ENCODE data around the gene MAP7D1. TPM values are rescaled to one million over a fixed set of nuclear protein-coding genes. Genes with fewer than 3 reads are reported as not detected.

Gene MAP7D1
- total RNA-seq, 1 experiment from 2014 or later = 49.9 TPM

GRCh38 chr1:36111151-36111550 is 44.8 kb upstream of the MAP7D1 start:
- Histone ChIP-seq H3K27me3 (ENCODE audit: insufficient read depth, low read length) (no peaks in the 10 kb centered on the region), H3K56ac (ENCODE audit: insufficient read length, low read depth, low read length) (no peak overlapping the region)
- WGBS (ENCODE audit: extremely low coverage, insufficient read length, low lambda C conversion rate) = no CpG with 5 or more reads among the region's 4 CpGs

More at GRCh38 chr1:36111151-36111550, 44.8 kb upstream of the MAP7D1 start:
- H4K8ac ChIP-seq (replicated peaks; ENCODE audit: insufficient read length, low read depth, low read length) = no peak overlapping the region
- H3K14ac ChIP-seq (ENCODE audit: insufficient read depth, low read length) = no peak overlapping the region
- H3K4me1 ChIP-seq (ENCODE audit: insufficient read depth, low read length) = no peaks in the 10 kb centered on the region
- no peak overlapping the region for H2BK12ac ChIP-seq (ENCODE audit: insufficient read length, low read depth, low read length)
- Mint-ChIP-seq H3K27me3 (ENCODE audit: low read depth) (no peaks in the 10 kb centered on the region; the same call in none of the 2 replicates), H3K4me1 (peaks cover 0 to 15% of the 10 kb centered on the region in 2 experiments; a peak in 3 of 4 replicates), H3K27ac (no peak overlapping the region), H3K9me3 (no peaks in the 10 kb centered on the region), H3K36me3 (ENCODE audit: insufficient read depth in 1 of 3, low read depth in 3 of 3) (no peaks in the 10 kb centered on the region), H3K4me3 (no peak overlapping the region)
- no peaks in the 10 kb centered on the region for H3K23me2 ChIP-seq (ENCODE audit: insufficient read length, low read depth, low read length, poor library complexity, severe bottlenecking)
- H2AFZ ChIP-seq (ENCODE audit: low read length) = no peak overlapping the region
- no peak overlapping the region for H4K5ac ChIP-seq (ENCODE audit: insufficient read length, low read depth, low read length)
- H2AK5ac ChIP-seq (ENCODE audit: insufficient read length, low read length) = no peak overlapping the region
- no peak overlapping the region for H2BK20ac ChIP-seq (ENCODE audit: low read depth, low read length, poor library complexity, severe bottlenecking)
- no peak overlapping the region for H2BK120ac ChIP-seq (ENCODE audit: low read depth, low read length, poor library complexity, severe bottlenecking)
- no peaks in the 10 kb centered on the region for H3K79me2 ChIP-seq (ENCODE audit: insufficient read depth, low read length)
- no peaks in the 10 kb centered on the region for H3K9me3 ChIP-seq (ENCODE audit: control insufficient read depth, low read depth, low read length)
- no peak overlapping the region for H3K9ac ChIP-seq (ENCODE audit: extremely low read depth, insufficient read length, low read length)
- TF ChIP-seq, protein P1, sequence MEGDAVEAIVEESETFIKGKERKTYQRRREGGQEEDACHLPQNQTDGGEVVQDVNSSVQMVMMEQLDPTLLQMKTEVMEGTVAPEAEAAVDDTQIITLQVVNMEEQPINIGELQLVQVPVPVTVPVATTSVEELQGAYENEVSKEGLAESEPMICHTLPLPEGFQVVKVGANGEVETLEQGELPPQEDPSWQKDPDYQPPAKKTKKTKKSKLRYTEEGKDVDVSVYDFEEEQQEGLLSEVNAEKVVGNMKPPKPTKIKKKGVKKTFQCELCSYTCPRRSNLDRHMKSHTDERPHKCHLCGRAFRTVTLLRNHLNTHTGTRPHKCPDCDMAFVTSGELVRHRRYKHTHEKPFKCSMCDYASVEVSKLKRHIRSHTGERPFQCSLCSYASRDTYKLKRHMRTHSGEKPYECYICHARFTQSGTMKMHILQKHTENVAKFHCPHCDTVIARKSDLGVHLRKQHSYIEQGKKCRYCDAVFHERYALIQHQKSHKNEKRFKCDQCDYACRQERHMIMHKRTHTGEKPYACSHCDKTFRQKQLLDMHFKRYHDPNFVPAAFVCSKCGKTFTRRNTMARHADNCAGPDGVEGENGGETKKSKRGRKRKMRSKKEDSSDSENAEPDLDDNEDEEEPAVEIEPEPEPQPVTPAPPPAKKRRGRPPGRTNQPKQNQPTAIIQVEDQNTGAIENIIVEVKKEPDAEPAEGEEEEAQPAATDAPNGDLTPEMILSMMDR (conservative IDR thresholded peaks at IDR 0.05) = no peak
- H3K27ac ChIP-seq (ENCODE audit: insufficient read length, low read depth, low read length) = no peak overlapping the region
- no peak overlapping the region for H3K23ac ChIP-seq (ENCODE audit: insufficient read length, low read depth, low read length)
- no peak overlapping the region for H3K18ac ChIP-seq (ENCODE audit: insufficient read length, low read depth, low read length)
- H3K4me2 ChIP-seq (ENCODE audit: insufficient read depth, insufficient read length, low read length) = no peak overlapping the region
- H4K20me1 ChIP-seq (ENCODE audit: control insufficient read depth, insufficient read depth, insufficient read length) = no peaks in the 10 kb centered on the region
- no peaks in the 10 kb centered on the region for H3K79me1 ChIP-seq (ENCODE audit: insufficient read depth, low read depth, low read length, poor library complexity, severe bottlenecking)
- no peak overlapping the region for H2BK5ac ChIP-seq (ENCODE audit: insufficient read length, low read length)
- H3T11ph ChIP-seq (ENCODE audit: low read length) = no peak overlapping the region
- DNase-seq = no peak
- H4K91ac ChIP-seq (ENCODE audit: insufficient read length, low read depth, low read length) = no peak overlapping the region
- H3K4ac ChIP-seq (ENCODE audit: low read depth, low read length) = no peak overlapping the region
- no peak overlapping the region for H2BK15ac ChIP-seq (ENCODE audit: low read depth, low read length)
